SJSA1 (cell line): ENCODE measurements around the gene CSNK1G3. TPM values are rescaled to one million over a fixed set of nuclear protein-coding genes. Genes with fewer than 3 reads are reported as not detected.
A peak's percentile ranks its signal among the peaks of the same experiment; 100 is the strongest.
"Not testable (repeated sequence)": the region's sequence is repeated elsewhere in the genome, so short reads cannot be mapped to it uniquely, and the experiment has no call there.

Experiments
- DNase-seq, 2 experiments: peaks; one replicate each; pipeline ENCODE4 v3.0.0-alpha.2; 2015 to 2020; ENCODE audit warnings: low spot score in 2 of 2, low read depth in 1 of 2
- H3K27ac ChIP-seq: fragments of 250-450 bp; sonication (Bioruptor Pico); 2 replicates; pipeline ENCODE4 v1.5.1; 2020; ENCODE audit warnings: mild to moderate bottlenecking, moderate library complexity
- H3K27me3 ChIP-seq: fragments of 250-450 bp; sonication (Bioruptor Pico); replicated peaks from 2 replicates; pipeline ENCODE4 v1.5.1; 2020; ENCODE audit warnings: mild to moderate bottlenecking, moderate library complexity
- H3K36me3 ChIP-seq: fragments of 250-450 bp; sonication (Bioruptor Pico); 2 replicates; pipeline ENCODE4 v1.5.1; 2020; ENCODE audit warnings: mild to moderate bottlenecking
- H3K4me1 ChIP-seq: fragments of 250-450 bp; sonication (Bioruptor Pico); replicated peaks from 2 replicates; pipeline ENCODE4 v1.6.1; 2021; ENCODE audit warnings: mild to moderate bottlenecking
- H3K4me3 ChIP-seq: fragments of 250-450 bp; sonication (Bioruptor Pico); 2 replicates; pipeline ENCODE4 v1.5.1; 2020; ENCODE audit warnings: mild to moderate bottlenecking
- H3K9me3 ChIP-seq: fragments of 250-450 bp; sonication (Bioruptor Pico); replicated peaks from 2 replicates; pipeline ENCODE4 v1.5.1; 2020; ENCODE audit warnings: mild to moderate bottlenecking
- total RNA-seq: library from RNA; depleted of rRNA; stranded (reverse); fragments of >200 nt; shearing (Covaris generic); gene quantifications from 2 replicates; pipeline ENCODE4 v1.2.3, GENCODE V29; 2014

The CSNK1G3 gene
- total RNA-seq, 1 experiment from 2014 or later: 75.1 TPM

DNA sequence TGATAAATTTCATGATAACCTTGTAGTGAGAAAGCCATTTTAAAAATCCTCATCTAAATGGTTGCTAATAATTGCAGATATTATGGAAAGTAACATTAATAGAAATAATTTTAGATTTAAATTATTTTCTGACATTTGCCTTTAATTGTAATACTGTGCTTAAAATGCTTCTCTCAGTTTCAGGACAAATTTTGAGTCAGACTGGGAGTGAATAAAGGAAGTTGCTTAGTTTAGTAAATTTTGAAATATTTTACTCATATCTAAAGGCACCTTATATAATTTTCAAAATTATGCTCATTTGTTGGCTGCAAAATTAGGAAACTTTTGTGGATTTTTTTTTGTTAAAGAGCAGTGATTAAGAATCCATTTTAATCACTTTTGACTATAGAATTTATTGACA lies 93.8 kb downstream of the CSNK1G3 start:
- Histone ChIP-seq H3K36me3 (peaks cover 7% of the 10 kb centered on the region; the same call in 1 of the 2 replicates), H3K27me3 (no peaks in the 10 kb centered on the region), H3K27ac (no peak overlapping the region), H3K4me1 (no peaks in the 10 kb centered on the region), H3K4me3 (no peak overlapping the region), H3K9me3 (no peaks in the 10 kb centered on the region)
- no peak for DNase-seq

DNA sequence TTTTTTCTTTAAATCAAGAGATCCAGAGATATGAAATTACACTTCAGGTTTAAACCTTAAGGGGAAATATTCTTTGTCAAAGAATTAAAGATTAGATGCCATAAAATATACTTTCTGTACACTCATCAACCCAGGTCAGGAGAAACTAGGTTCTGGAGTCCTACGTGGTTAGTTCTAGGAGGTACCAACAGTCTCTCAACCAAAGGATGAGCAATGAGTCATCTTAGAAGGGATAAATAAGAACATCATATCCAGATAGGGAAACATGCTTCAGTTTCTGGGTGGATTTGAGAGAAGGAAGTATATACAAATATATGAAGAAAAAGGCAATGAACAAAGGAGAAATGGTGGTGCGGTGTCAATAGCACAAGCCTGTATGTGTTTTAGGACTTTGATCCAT lies 98.2 kb downstream of the CSNK1G3 start:
- Histone ChIP-seq H3K4me3 (no peak overlapping the region), H3K27me3 (no peaks in the 10 kb centered on the region)
- DNase-seq: no peak

DNA sequence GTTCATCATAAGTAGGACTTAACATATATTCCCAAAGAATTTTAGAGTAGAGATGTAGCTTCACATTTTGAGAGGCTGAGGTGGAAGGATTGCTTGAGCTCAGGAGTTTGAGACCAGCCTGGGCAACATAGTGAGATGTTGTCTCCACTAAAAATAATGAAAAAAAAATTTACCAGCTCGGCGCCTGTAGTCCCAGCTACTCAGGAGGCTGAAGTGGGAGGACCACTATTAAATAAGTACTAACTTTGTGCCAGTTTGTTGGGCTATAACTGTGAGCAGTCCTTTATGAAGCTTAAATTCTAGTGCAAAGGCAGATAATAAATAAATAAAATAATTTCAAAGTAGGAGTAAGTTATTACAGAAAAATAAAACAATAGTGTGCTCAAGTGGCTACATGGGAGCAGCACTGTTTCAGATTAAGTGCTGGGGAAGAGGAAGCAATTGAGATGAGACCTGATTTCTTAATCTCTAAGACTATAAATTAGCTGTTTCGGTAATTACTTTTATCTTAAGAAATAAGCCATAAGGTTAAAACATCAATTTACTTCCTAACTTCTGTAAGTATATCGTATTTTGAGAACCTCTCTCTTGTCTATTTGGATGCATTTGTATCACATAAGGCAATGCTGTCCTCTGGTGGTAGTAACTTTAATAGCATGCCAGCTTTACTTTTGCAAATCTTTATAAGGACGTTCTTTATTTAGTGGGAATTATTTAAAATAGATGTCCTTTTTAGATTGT lies 98.9 kb downstream of the CSNK1G3 start:
- Histone ChIP-seq H3K36me3 (peaks cover 13% of the 10 kb centered on the region), H3K4me1 (no peaks in the 10 kb centered on the region), H3K9me3 (no peaks in the 10 kb centered on the region), H3K27ac (no peak overlapping the region), H3K27me3 (no peaks in the 10 kb centered on the region), H3K4me3 (no peak overlapping the region)
- DNase-seq: peak in 1 of 2 experiments; percentile 63

More for the DNA sequence above, 98.2 kb downstream of the CSNK1G3 start:
- Histone ChIP-seq H3K36me3 (peaks cover 13% of the 10 kb centered on the region), H3K4me1 (no peaks in the 10 kb centered on the region), H3K27ac (no peak overlapping the region), H3K9me3 (no peaks in the 10 kb centered on the region)

DNA sequence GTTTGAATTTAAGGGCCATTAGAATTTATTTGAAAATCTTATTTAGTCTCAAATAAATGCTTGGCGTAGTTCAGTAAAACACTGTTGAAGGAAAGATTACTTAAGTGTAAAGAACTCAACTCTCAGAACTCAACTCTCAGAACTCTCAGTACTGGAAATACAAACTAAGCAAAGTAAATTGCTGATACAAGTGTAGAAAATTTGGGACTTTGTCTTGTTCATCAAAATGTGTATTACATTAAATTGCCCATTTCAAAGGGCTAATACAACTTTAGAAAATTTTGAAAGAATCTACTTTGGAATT lies 99.4 kb downstream of the CSNK1G3 start:
- peaks cover 12% of the 10 kb centered on the region for H3K36me3 ChIP-seq
- no peak overlapping the region for H3K4me3 ChIP-seq
- no peaks in the 10 kb centered on the region for H3K27me3 ChIP-seq
- no peak overlapping the region for H3K27ac ChIP-seq
- DNase-seq: no peak
- no peaks in the 10 kb centered on the region for H3K9me3 ChIP-seq
- H3K4me1 ChIP-seq: no peaks in the 10 kb centered on the region

DNA sequence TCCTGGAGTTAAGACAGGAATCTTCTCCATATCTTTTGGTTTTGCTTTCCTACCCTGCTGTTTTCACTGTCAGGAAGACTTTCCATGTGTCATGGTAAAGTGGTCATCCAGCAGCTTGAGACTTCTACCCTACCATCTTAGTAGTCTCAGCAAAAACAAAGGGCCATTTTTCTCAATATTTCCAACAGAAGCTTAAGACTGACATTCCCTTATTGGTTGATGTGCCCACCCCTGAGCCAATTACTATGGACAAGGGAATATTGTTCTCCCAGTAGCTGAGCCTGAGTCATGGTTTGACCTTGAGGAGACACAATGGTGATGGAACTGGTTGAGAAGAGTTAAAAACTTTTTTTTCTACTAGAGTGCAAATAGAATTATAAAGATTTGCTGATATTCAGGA lies 105.6 kb downstream of the CSNK1G3 start:
- no peak overlapping the region for H3K4me3 ChIP-seq
- peaks cover 6% of the 10 kb centered on the region; the same call in 1 of the 2 replicates for H3K36me3 ChIP-seq
- H3K27me3 ChIP-seq: no peaks in the 10 kb centered on the region
- no peak for DNase-seq
- no peak overlapping the region for H3K27ac ChIP-seq
- no peaks in the 10 kb centered on the region for H3K4me1 ChIP-seq
- no peaks in the 10 kb centered on the region for H3K9me3 ChIP-seq

DNA sequence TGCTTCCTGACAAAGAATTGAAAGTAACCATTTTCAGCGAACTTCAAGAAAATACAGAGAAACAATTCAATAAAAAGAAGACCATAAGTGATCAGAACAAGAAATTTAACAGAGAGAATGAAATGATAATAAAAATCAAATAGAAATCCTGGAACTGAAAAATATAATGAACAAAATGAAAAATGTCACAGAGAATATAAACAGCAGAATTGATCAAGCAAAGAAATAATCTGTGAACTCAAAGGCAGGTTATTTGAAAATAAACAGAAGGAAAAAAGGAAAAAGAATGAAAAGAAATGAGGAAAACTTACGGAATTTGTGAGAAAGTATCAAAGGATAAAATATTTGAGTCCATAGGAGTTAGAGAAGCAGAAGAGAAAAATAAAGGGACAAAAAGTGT lies 114.1 kb downstream of the CSNK1G3 start:
- DNase-seq: no peak
- H3K4me3 ChIP-seq: no peak overlapping the region
- no peak overlapping the region for H3K27ac ChIP-seq
- H3K27me3 ChIP-seq: no peaks in the 10 kb centered on the region
- H3K9me3 ChIP-seq: peaks cover 12% of the 10 kb centered on the region; the same call in 1 of the 2 replicates
- no peaks in the 10 kb centered on the region for H3K36me3 ChIP-seq
- no peaks in the 10 kb centered on the region for H3K4me1 ChIP-seq

DNA sequence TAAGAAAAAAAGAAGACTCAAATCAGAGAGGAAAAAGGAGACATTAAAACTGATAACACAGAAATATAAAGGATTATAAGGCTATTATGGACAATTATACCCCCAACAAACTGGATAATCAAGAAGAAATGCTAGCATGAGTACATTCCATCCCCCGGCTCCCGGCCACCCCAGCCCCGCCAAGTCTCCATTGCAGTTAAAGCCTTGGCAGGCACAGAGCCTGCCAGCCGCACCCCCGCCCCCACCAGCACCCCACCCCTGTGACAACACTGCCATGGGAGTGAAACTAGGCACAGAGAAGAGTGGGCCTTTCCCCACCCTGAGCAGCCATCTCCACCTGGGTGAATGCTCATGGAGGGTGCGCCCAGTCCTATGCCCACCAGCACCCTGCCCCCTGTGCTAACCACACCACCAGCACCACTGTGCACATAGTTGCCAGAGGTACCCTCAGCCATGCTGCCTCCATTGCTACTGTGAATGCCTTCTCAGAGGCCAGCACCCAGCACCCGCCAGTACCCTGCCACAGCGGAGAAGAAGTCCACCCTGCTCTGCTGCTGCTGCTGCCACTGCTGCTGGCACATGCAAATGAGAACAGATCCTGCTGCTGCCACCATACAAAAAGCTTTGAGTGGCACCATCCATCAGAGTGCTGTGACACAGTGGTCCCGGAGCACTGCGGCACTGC lies 117.0 kb downstream of the CSNK1G3 start:
- no peak for DNase-seq
- Histone ChIP-seq H3K27ac (no peak overlapping the region), H3K36me3 (no peaks in the 10 kb centered on the region), H3K4me1 (no peaks in the 10 kb centered on the region), H3K4me3 (no peak overlapping the region), H3K9me3 (peaks cover 20% of the 10 kb centered on the region; the same call in 1 of the 2 replicates), H3K27me3 (no peaks in the 10 kb centered on the region; the same call in 1 of the 2 replicates)

DNA sequence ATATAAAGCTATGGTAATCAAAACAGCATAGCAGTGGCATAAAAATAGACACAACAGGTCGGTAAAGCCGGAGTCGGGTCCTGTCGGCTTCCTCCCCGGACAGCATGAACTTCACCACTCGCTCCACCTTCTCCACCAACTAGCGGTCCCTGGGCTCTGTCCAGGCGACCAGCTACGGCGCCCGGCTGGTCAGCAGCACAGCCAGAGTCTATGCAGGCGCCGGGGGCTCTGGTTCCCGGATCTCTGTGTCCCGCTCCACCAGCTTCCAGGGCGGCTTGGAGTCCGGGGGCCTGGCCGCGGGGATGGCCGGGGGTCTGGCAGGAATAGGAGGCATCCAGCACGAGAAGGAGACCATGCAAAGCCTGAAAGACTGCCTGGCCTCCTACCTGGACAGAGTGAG lies 124.0 kb downstream of the CSNK1G3 start:
- no peaks in the 10 kb centered on the region for H3K36me3 ChIP-seq
- H3K4me3 ChIP-seq: no peak overlapping the region
- no peak for DNase-seq
- H3K27me3 ChIP-seq: no peaks in the 10 kb centered on the region; the same call in 1 of the 2 replicates
- H3K27ac ChIP-seq: no peak overlapping the region
- peaks cover 8% of the 10 kb centered on the region for H3K9me3 ChIP-seq
- no peaks in the 10 kb centered on the region for H3K4me1 ChIP-seq

DNA sequence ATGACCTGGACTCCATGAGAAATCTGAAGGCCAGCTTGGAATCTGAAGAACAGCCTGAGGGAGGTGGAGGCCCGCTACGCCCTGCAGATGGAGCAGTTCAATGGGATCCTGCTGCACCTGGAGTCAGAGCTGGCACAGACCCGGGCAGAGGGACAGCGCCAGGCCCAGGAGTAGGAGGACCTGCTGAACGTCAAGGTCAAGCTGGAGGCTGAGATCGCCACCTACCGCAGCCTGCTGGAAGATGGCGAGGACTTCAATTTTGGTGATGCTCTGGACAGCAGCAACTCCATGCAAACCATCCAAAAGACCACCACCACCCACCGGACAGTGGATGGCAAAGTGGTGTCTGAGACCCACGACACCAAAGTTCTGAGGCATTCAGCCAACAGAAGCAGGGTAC lies 125.1 kb downstream of the CSNK1G3 start:
- H3K27ac ChIP-seq, H3K9me3 ChIP-seq, H3K36me3 ChIP-seq, H3K4me1 ChIP-seq, DNase-seq, H3K4me3 ChIP-seq, H3K27me3 ChIP-seq: not testable (repeated sequence)

DNA sequence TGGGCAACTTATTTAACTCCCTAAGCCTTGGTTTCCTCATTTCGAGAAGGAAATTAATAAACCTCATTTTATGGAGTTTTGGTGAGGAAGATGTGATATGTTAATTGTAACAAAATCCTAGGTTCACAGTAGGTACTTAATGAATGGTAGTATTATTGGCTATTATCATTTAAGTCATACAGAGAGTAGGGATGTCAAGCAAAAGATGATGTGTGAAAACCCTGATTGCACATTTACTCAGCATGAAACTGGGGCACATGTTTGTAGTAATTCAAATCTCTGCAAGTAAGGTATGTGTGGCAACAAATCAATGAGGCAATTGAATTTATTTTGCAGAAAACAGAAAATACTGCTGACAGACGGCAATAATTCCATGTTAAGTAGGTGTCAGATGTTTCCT lies 127.3 kb downstream of the CSNK1G3 start:
- no peak for DNase-seq
- no peaks in the 10 kb centered on the region for H3K27me3 ChIP-seq
- no peaks in the 10 kb centered on the region for H3K4me1 ChIP-seq
- H3K27ac ChIP-seq: no peak overlapping the region
- no peaks in the 10 kb centered on the region; the same call in 1 of the 2 replicates for H3K9me3 ChIP-seq
- no peak overlapping the region for H3K4me3 ChIP-seq
- no peaks in the 10 kb centered on the region for H3K36me3 ChIP-seq

DNA sequence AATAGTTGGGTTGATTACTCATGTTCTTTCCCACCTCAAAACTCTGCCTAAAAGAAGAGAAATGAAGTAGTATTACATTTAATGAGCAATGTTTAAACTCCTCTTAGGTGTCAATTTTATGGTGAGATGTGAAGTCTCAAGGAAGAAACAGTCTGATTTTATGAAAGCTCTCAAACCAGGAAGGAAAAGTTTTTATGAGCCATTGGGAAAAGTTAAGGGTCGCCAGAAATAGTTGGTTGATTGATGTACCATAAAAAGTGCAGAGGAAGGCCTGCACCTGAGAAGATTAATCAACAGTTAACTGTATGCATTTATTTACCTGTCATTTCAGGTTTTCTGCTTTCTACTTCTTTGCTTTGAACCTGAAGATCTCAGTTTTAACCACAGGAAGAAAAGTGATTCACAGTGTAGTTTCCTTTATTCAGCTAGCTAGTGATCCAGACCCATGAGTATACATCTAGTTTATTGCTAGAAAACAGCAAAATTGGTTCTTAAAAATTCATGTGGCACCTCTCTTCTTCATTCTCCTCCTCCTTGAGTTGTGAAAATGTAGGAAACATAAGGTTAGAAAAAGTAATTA lies 133.1 kb downstream of the CSNK1G3 start:
- Histone ChIP-seq H3K27ac (no peak overlapping the region), H3K4me1 (no peaks in the 10 kb centered on the region), H3K4me3 (no peak overlapping the region)

DNA sequence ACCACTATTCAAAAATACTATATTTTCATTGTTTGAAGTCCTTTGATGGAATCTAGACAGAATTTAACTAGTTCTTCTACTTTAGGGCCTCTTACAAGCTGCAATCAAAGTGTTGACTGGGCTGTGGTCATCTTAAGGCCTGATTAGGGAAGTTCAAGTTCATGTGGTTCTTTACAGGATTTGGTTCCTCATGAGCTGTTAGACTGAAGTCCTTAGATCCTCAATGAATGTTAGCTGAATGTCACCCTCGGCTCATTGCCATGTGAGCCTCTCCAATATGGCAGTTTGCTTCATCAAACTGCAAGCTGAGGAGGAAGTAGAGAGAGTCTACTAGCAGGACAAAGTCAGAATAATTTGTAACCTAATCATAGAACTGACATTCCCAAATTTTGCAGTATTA lies 135.1 kb downstream of the CSNK1G3 start:
- H3K27ac ChIP-seq: no peak overlapping the region
- no peak overlapping the region for H3K4me3 ChIP-seq
- no peaks in the 10 kb centered on the region; the same call in 1 of the 2 replicates for H3K27me3 ChIP-seq
- no peaks in the 10 kb centered on the region for H3K36me3 ChIP-seq
- no peaks in the 10 kb centered on the region for H3K4me1 ChIP-seq
- no peak for DNase-seq
- no peaks in the 10 kb centered on the region for H3K9me3 ChIP-seq

More for the DNA sequence above, 133.1 kb downstream of the CSNK1G3 start:
- Histone ChIP-seq H3K27me3 (no peaks in the 10 kb centered on the region; the same call in 1 of the 2 replicates), H3K36me3 (no peaks in the 10 kb centered on the region), H3K9me3 (no peaks in the 10 kb centered on the region)
- DNase-seq: no peak

DNA sequence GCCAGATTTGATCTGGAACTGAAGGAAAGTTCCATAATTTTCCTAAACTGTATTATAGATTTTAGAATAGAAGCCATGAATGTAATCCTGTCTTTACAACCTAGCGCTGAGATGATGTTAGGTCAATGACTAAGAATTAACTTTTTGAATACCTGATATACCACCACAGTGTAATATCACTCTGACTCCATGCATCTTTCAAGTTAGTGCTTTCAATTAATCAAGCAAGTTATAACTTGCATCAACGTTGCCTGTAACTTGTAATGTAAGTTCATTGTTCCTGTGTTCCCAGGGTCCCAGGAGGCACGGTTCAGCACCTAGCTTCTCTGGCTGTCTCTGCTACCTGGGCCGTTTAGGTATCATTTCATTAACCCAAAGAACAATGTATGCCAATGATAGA lies 139.3 kb downstream of the CSNK1G3 start:
- DNase-seq: no peak
- Histone ChIP-seq H3K4me3 (no peak overlapping the region), H3K36me3 (no peaks in the 10 kb centered on the region), H3K9me3 (no peaks in the 10 kb centered on the region), H3K27ac (no peak overlapping the region), H3K4me1 (no peaks in the 10 kb centered on the region), H3K27me3 (no peaks in the 10 kb centered on the region; the same call in 1 of the 2 replicates)

DNA sequence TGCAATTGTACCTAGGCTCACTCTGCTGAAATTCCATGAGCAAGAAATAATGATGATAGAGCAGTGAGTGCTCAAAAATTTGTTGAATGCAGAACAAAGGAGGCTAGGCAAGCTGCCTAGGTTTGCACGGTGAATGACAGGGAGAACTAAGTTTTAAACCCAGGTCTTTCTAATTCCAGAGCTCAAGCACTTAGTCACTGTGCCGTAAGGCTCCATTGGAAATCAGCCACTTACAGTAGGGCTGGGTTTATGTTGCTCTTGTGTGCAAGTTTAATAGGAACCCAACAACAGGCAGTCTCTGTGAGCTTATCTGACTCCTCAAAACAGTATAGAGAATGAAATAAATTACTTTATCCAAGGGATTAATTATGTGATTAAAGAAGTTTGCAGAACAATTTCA lies 147.0 kb downstream of the CSNK1G3 start:
- H3K9me3 ChIP-seq: no peaks in the 10 kb centered on the region; the same call in 1 of the 2 replicates
- no peak for DNase-seq
- H3K4me3 ChIP-seq: no peak overlapping the region
- H3K36me3 ChIP-seq: no peaks in the 10 kb centered on the region
- no peak overlapping the region for H3K27ac ChIP-seq
- H3K27me3 ChIP-seq: no peaks in the 10 kb centered on the region; the same call in 1 of the 2 replicates
- no peaks in the 10 kb centered on the region for H3K4me1 ChIP-seq
